Activated B cell treated with CpG ODN at 0.5 μM for 24 hours (primary cell): ENCODE data around the gene PTH1R. TPM values are rescaled to one million over a fixed set of nuclear protein-coding genes. Genes with fewer than 3 reads are reported as not detected.

Source experiments
- ATAC-seq: fragments of 200-7000 bp; cut with Tn5 transposase; one replicate; pipeline ENCODE4 v1.10.0; 2021; ENCODE audit warnings: low read depth, mild to moderate bottlenecking, moderate library complexity
- CTCF ChIA-PET: fragments of 350-600 bp; sonication (Branson Sonifier 250); formaldehyde crosslinking; loops from one replicate; lab custom pipeline; 2021; ENCODE audit warnings: antibody characterized with exemption; lab: Charles Lee
- POLR2A ChIA-PET: fragments of 350-600 bp; sonication (Branson Sonifier 250); formaldehyde crosslinking; loops from one replicate; lab custom pipeline; 2021; ENCODE audit warnings: antibody characterized with exemption; lab: Charles Lee
- DNase-seq: peaks from one replicate; pipeline ENCODE4 v3.0.0; 2022
- H3K27ac Mint-ChIP-seq: one replicate; pipeline ENCODE4 v1.8.0; 2020; ENCODE audit warnings: mixed read lengths
- H3K27me3 Mint-ChIP-seq: one replicate; pipeline ENCODE4 v1.8.0; 2021; ENCODE audit warnings: mixed read lengths
- H3K36me3 Mint-ChIP-seq: one replicate; pipeline ENCODE4 v1.8.0; 2021; ENCODE audit warnings: low read depth, mixed read lengths
- H3K4me1 Mint-ChIP-seq: one replicate; pipeline ENCODE4 v1.8.0; 2021; ENCODE audit warnings: mixed read lengths
- H3K4me3 Mint-ChIP-seq: one replicate; pipeline ENCODE4 v1.8.0; 2020; ENCODE audit warnings: mild to moderate bottlenecking, mixed read lengths
- H3K9me3 Mint-ChIP-seq: one replicate; pipeline ENCODE4 v1.8.0; 2020; ENCODE audit warnings: mixed read lengths
- CTCF ChIP-seq: fragments of 200-600 bp; IDR thresholded peaks from one replicate; pipeline ENCODE4 v1.8.0; 2022; ENCODE audit warnings: antibody characterized with exemption, mild to moderate bottlenecking
- intact Hi-C: fragments of 100-400 bp; cut with micrococcal nuclease; formaldehyde crosslinking; loops from one replicate; pipeline ENCODE4 v1.15.1; 2024
- total RNA-seq: library from RNA; stranded (reverse); gene quantifications from 2 replicates; pipeline ENCODE4 v1.2.3, GENCODE V29; 2022

Gene PTH1R
- total RNA-seq, 1 donor from 2014 or later: not detected

- H3K27me3 Mint-ChIP-seq: peaks cover 6% of the 10 kb centered on the region
- intact Hi-C loops: no loop called here
- ChIA-PET CTCF (interaction anchor here (2.8 kb wide), 1 partner anchor 9 kb away, joined by 8 read pairs; no protein-coding TSS in a partner anchor), POLR2A (no interaction called here)
- H3K4me1 Mint-ChIP-seq: peaks cover 8% of the 10 kb centered on the region
- DNase-seq (no peak), ATAC-seq (no peak)
- no peaks in the 10 kb centered on the region for H3K36me3 Mint-ChIP-seq
- TF ChIP-seq CTCF: no peak
- no peak overlapping the region for H3K27ac Mint-ChIP-seq
- no peak overlapping the region for H3K4me3 Mint-ChIP-seq
- no peaks in the 10 kb centered on the region for H3K9me3 Mint-ChIP-seq
Observed at GRCh38 chr3:46900356-46900755, 22.8 kb downstream of the PTH1R start.

- DNase-seq (no peak), ATAC-seq (no peak)
- Mint-ChIP-seq H3K27ac (no peak overlapping the region), H3K36me3 (no peaks in the 10 kb centered on the region), H3K27me3 (peaks cover 6% of the 10 kb centered on the region), H3K4me3 (no peak overlapping the region), H3K9me3 (no peaks in the 10 kb centered on the region), H3K4me1 (peaks cover 8% of the 10 kb centered on the region)
- CTCF ChIA-PET: no interaction called here
- intact Hi-C loops: no loop called here
- no peak for TF ChIP-seq CTCF
- POLR2A ChIA-PET: no interaction called here
Observed at GRCh38 chr3:46901061-46901460, 23.5 kb downstream of the PTH1R start.

- ChIA-PET CTCF (no interaction called here), POLR2A (no interaction called here)
- intact Hi-C loops: no loop called here
- no peak for DNase-seq
- Mint-ChIP-seq H3K27ac (no peak overlapping the region), H3K4me1 (peaks cover 8% of the 10 kb centered on the region), H3K27me3 (peaks cover 6% of the 10 kb centered on the region), H3K4me3 (no peak overlapping the region), H3K9me3 (no peaks in the 10 kb centered on the region), H3K36me3 (no peaks in the 10 kb centered on the region)
- no peak for TF ChIP-seq CTCF
- no peak for ATAC-seq
Observed at GRCh38 chr3:46901591-46902187, 24.2 kb downstream of the PTH1R start.

- intact Hi-C loops: no loop called here
- peaks cover 8% of the 10 kb centered on the region for H3K4me1 Mint-ChIP-seq
- POLR2A ChIA-PET: no interaction called here
- H3K4me3 Mint-ChIP-seq: no peak overlapping the region
- ATAC-seq (no peak), DNase-seq (no peak)
- TF ChIP-seq CTCF: no peak
- no peak overlapping the region for H3K27ac Mint-ChIP-seq
- H3K36me3 Mint-ChIP-seq: no peaks in the 10 kb centered on the region
- CTCF ChIA-PET: no interaction called here
- peaks cover 6% of the 10 kb centered on the region for H3K27me3 Mint-ChIP-seq
- H3K9me3 Mint-ChIP-seq: no peaks in the 10 kb centered on the region
Observed at GRCh38 chr3:46902188-46902631, 24.7 kb downstream of the PTH1R start.

GRCh38 chr3:46903341-46904302 lies 26.1 kb downstream of the PTH1R start:
- intact Hi-C loops: no loop called here
- no peak for ATAC-seq
- Mint-ChIP-seq H3K4me3 (no peak overlapping the region), H3K4me1 (peaks cover 5% of the 10 kb centered on the region), H3K27me3 (peaks cover 1% of the 10 kb centered on the region), H3K36me3 (no peaks in the 10 kb centered on the region), H3K9me3 (no peaks in the 10 kb centered on the region), H3K27ac (no peak overlapping the region)
- POLR2A ChIA-PET: no interaction called here
- DNase-seq: no peak
- no peak for TF ChIP-seq CTCF
- CTCF ChIA-PET: no interaction called here
